Measurements from ENCODE around the gene CDC42BPA. TPM values are rescaled to one million over a fixed set of nuclear protein-coding genes. Genes with fewer than 3 reads are reported as not detected.

CDC42BPA gene
- total RNA-seq, 1 experiment from 2014 or later = 48.6 TPM

DNA sequence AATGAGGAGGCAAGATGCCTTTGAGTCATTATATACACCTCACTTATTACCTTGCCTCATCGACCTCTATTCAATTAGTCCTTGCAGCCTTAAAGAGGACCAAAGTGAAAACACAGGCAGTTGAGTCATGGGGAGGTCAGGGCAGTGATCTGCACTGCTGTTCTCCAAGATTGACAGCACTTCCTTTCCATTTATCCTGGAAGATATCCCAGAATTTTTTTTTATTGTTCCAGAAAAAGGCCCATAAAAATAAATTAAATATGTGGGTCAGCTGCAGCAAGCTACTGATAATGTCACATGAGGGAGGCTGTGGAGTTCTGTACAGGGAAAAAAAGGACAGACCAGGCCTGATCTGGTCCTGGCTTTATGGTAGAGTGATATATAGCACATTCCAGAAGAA lies 33.2 kb upstream of the CDC42BPA start:
- Mint-ChIP-seq H3K27me3 (ENCODE audit: unreplicated experiment) (no peaks in the 10 kb centered on the region), H3K36me3 (ENCODE audit: insufficient read depth, unreplicated experiment) (peaks cover under 1% of the 10 kb centered on the region), H3K4me1 (ENCODE audit: low read depth, unreplicated experiment) (peaks cover 6% of the 10 kb centered on the region), H3K4me3 (ENCODE audit: low read depth, unreplicated experiment) (no peak overlapping the region), H3K9me3 (ENCODE audit: low read depth, unreplicated experiment) (no peaks in the 10 kb centered on the region), H3K27ac (ENCODE audit: unreplicated experiment) (no peak overlapping the region)
- TF ChIP-seq, protein P1, sequence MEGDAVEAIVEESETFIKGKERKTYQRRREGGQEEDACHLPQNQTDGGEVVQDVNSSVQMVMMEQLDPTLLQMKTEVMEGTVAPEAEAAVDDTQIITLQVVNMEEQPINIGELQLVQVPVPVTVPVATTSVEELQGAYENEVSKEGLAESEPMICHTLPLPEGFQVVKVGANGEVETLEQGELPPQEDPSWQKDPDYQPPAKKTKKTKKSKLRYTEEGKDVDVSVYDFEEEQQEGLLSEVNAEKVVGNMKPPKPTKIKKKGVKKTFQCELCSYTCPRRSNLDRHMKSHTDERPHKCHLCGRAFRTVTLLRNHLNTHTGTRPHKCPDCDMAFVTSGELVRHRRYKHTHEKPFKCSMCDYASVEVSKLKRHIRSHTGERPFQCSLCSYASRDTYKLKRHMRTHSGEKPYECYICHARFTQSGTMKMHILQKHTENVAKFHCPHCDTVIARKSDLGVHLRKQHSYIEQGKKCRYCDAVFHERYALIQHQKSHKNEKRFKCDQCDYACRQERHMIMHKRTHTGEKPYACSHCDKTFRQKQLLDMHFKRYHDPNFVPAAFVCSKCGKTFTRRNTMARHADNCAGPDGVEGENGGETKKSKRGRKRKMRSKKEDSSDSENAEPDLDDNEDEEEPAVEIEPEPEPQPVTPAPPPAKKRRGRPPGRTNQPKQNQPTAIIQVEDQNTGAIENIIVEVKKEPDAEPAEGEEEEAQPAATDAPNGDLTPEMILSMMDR (IDR thresholded peaks at IDR 0.05; ENCODE audit: unreplicated experiment) = no peak
- CTCF ChIA-PET = no interaction called here
- BruUV-seq (replicated peaks) = no TSS peak
- DNase-seq = no peak
- intact Hi-C loops (cut with micrococcal nuclease; ENCODE audit: unreplicated experiment) = no loop called here

DNA sequence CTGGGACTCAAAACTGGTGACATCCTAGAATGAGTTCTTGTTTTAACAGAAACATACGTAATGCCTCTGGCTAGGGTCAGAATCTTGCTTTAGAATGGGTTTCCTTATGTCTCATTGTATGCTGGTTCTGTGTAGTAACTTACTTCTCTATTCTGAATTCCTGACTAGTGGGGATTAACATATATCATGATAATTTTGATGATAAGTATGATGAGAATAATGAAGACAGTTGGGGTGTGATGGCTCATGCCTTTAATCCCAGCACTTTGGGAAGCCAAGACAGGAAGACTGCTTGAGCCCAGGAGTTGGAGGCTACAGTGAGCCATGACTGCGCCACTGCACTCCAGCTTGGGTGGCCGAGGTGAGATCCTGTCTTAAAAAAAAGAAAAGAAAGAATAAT lies 31.7 kb upstream of the CDC42BPA start:
- H3K36me3 Mint-ChIP-seq (ENCODE audit: insufficient read depth, unreplicated experiment) = no peaks in the 10 kb centered on the region
- DNase-seq = no peak
- H3K4me3 Mint-ChIP-seq (ENCODE audit: low read depth, unreplicated experiment) = no peak overlapping the region
- no peak overlapping the region for H3K27ac Mint-ChIP-seq (ENCODE audit: unreplicated experiment)
- intact Hi-C loops (cut with micrococcal nuclease; ENCODE audit: unreplicated experiment) = no loop called here
- TF ChIP-seq, protein P1 (IDR thresholded peaks at IDR 0.05; ENCODE audit: unreplicated experiment) = no peak
- no peaks in the 10 kb centered on the region for H3K27me3 Mint-ChIP-seq (ENCODE audit: unreplicated experiment)
- CTCF ChIA-PET = interaction anchor here (0.7 kb wide), 1 partner anchor 807 kb away, joined by 3 read pairs; no protein-coding TSS in a partner anchor
- no peaks in the 10 kb centered on the region for H3K4me1 Mint-ChIP-seq (ENCODE audit: low read depth, unreplicated experiment)
- no TSS peak for BruUV-seq (replicated peaks)
- no peaks in the 10 kb centered on the region for H3K9me3 Mint-ChIP-seq (ENCODE audit: low read depth, unreplicated experiment)

DNA sequence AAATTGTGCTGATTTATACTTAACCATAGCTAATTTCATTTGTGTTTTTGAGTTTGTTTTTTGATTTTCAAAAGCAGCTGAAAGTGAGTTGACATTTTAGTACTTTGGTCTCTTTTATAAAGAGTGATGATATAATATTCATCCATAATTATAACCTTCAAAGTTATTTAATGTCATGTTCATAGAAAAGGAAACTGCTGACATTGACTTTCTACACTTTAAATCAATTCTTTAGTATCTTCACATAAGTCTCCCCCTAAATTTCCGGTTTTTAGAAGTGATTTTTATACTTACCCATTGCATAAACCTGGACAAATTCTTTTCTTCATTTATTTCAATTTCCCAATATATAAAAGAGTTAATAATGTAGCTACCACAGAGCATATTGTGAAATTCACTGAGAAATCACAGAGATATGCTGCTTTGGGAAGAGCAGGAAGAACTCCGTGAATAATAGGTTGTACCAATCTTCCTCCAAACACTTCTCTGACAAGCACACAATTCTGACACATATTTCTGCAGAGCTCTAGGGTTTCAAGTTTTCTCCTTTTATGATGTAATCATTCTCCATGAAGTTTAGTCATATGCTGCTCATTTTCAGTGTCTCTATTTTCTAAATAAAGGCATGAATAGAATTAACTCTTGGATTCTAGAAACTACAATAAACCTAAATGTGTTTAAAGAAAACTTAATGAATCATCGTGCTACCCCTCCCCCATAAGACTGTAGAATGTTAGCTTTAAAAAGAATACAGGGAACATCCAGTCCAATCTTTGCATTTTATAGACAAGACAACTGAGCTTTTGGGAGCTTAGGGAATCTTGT lies 25.6 kb upstream of the CDC42BPA start:
- DNase-seq = no peak
- no peak overlapping the region for H3K4me3 Mint-ChIP-seq (ENCODE audit: low read depth, unreplicated experiment)
- intact Hi-C loops (cut with micrococcal nuclease; ENCODE audit: unreplicated experiment) = no loop called here
- no peaks in the 10 kb centered on the region for H3K27me3 Mint-ChIP-seq (ENCODE audit: unreplicated experiment)
- H3K27ac Mint-ChIP-seq (ENCODE audit: unreplicated experiment) = no peak overlapping the region
- H3K36me3 Mint-ChIP-seq (ENCODE audit: insufficient read depth, unreplicated experiment) = no peaks in the 10 kb centered on the region
- TF ChIP-seq, protein P1 (IDR thresholded peaks at IDR 0.05; ENCODE audit: unreplicated experiment) = no peak
- CTCF ChIA-PET = interaction anchor here (0.5 to 1.2 kb wide), 5 partner anchors 20 to 89 kb away, joined by 3 to 6 read pairs (median 3); no protein-coding TSS in a partner anchor
- BruUV-seq (replicated peaks) = no TSS peak
- H3K9me3 Mint-ChIP-seq (ENCODE audit: low read depth, unreplicated experiment) = peaks cover 5% of the 10 kb centered on the region
- H3K4me1 Mint-ChIP-seq (ENCODE audit: low read depth, unreplicated experiment) = peaks cover 11% of the 10 kb centered on the region

DNA sequence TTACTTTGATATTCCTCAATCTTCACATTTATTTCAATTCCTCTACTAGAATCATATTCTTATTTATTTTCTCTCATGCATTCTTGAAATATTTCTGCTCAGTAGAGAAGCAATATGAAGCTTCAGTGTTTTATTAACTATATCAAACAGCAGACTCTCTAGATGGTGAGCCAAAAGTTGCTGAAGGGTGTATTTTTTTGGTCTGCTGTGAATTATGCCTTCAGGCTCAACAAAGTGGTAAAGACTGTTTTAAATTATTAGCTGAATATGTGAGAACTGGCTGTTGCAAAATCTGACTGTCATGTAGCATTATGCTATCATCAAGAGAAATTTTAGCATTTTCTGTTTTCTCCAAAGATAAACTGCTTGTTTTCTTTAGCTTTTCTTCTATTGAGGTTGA lies 24.9 kb upstream of the CDC42BPA start:
- CTCF ChIA-PET = interaction anchor here (0.7 to 1.2 kb wide), 3 partner anchors 21 to 90 kb away, joined by 3 to 6 read pairs (median 5); no protein-coding TSS in a partner anchor
- no peak for DNase-seq
- no TSS peak for BruUV-seq (replicated peaks)
- intact Hi-C loops (cut with micrococcal nuclease; ENCODE audit: unreplicated experiment) = no loop called here
- Mint-ChIP-seq H3K36me3 (ENCODE audit: insufficient read depth, unreplicated experiment) (no peaks in the 10 kb centered on the region), H3K9me3 (ENCODE audit: low read depth, unreplicated experiment) (peaks cover 5% of the 10 kb centered on the region), H3K27ac (ENCODE audit: unreplicated experiment) (no peak overlapping the region), H3K27me3 (ENCODE audit: unreplicated experiment) (no peaks in the 10 kb centered on the region), H3K4me3 (ENCODE audit: low read depth, unreplicated experiment) (no peak overlapping the region), H3K4me1 (ENCODE audit: low read depth, unreplicated experiment) (peaks cover 11% of the 10 kb centered on the region)
- TF ChIP-seq, protein P1 (IDR thresholded peaks at IDR 0.05; ENCODE audit: unreplicated experiment) = no peak

Measured in Calu3 (cell line).